K562 (cell line): ENCODE measurements around the gene SHROOM3. TPM values are rescaled to one million over a fixed set of nuclear protein-coding genes. Genes with fewer than 3 reads are reported as not detected.

ENCODE experiments used
- ATAC-seq: fragments of 200-7000 bp; cut with Tn5 transposase; 3 replicates; pipeline ENCODE4 v1.9.1; 2020; ENCODE audit warnings: moderate library complexity
- BruUV-seq: library from RNA; stranded (reverse); fragments of 400-500 nt; replicated peaks from 2 replicates; lab custom pipeline; 2021; lab: Mats Ljungman, UMichigan
- CTCF ChIA-PET: fragments of 300-600 bp; formaldehyde crosslinking; extraction: SDS; loops from one replicate; lab custom pipeline; 2021; ENCODE audit warnings: low intra/inter-chr PET ratio; lab: Yijun Ruan, JAX
- POLR2A ChIA-PET: fragments of 300-600, 350-650 bp; sonication (Branson Sonifier 250); formaldehyde crosslinking; extraction: SDS; loops from one replicate; lab custom pipeline; 2021; ENCODE audit warnings: antibody characterized with exemption, inconsistent platforms; lab: Yijun Ruan, JAX
- DNase-seq, 4 experiments: peaks; one replicate each; pipeline versions ENCODE4 v3.0.0 to v3.0.0-alpha.2; 2011 to 2018; ENCODE audit warnings: low spot score in 3 of 4, mixed read lengths in 3 of 4; ENCODE audit errors: extremely low read depth in 1 of 4
- FAIRE-seq: peaks from 2 replicates; lab custom pipeline; 2011; peaks lifted over from hg19 to GRCh38; lab: Jason Lieb, UNC
- H2AFZ ChIP-seq: 2 replicates; pipeline ENCODE4 v1.6.0; 2011; ENCODE audit warnings: low read depth, low read length, control low read depth, inconsistent platforms
- H3K27ac ChIP-seq: fragments of 200-600 bp; 3 replicates; pipeline ENCODE4 v1.8.0; 2011; ENCODE audit warnings: low read depth, mild to moderate bottlenecking, control low read depth, inconsistent platforms, low read length, moderate library complexity, mixed read lengths; ENCODE audit errors: extremely low read depth
- H3K27me3 ChIP-seq, 2 experiments: fragments of 300-600 bp in 1 of 2; 2 replicates in 1 of 2; 3 replicates in 1 of 2; pipeline versions ENCODE4 v1.6.0 to v1.8.0; 2011; ENCODE audit warnings: inconsistent platforms in 2 of 2, low read length in 2 of 2, mild to moderate bottlenecking in 1 of 2, mixed read lengths in 1 of 2, moderate library complexity in 1 of 2; ENCODE audit not compliant: control insufficient read depth in 2 of 2, insufficient read depth in 2 of 2
- H3K36me3 ChIP-seq: fragments of 300-600 bp; 3 replicates; pipeline ENCODE4 v1.8.0; 2011; ENCODE audit warnings: mild to moderate bottlenecking, low read length, inconsistent platforms; ENCODE audit not compliant: control insufficient read depth, insufficient read depth
- H3K4me1 ChIP-seq, 2 experiments: fragments of 200-600 bp in 1 of 2; replicated peaks in 1 of 2; 2 replicates in 1 of 2; 3 replicates in 1 of 2; pipeline versions ENCODE4 v1.5.1 to v1.8.0; 2011; ENCODE audit warnings: inconsistent platforms in 2 of 2, low read length in 2 of 2, mild to moderate bottlenecking in 1 of 2, mixed read lengths in 1 of 2, moderate library complexity in 1 of 2; ENCODE audit not compliant: control insufficient read depth in 2 of 2, insufficient read depth in 2 of 2
- H3K4me2 ChIP-seq: 2 replicates; pipeline ENCODE4 v1.6.1; 2011; ENCODE audit warnings: low read length, control low read depth, inconsistent platforms, mixed read lengths; ENCODE audit not compliant: insufficient read depth
- H3K4me3 ChIP-seq: fragments of 200-600 bp; sonication (generic), shearing (Covaris generic); 2 replicates; pipeline ENCODE4 v1.5.1; 2016; ENCODE audit warnings: control low read depth, inconsistent platforms
- H3K79me2 ChIP-seq: fragments of 200-600 bp; 3 replicates; pipeline ENCODE4 v1.8.0; 2011; ENCODE audit warnings: low read length, inconsistent platforms; ENCODE audit not compliant: control insufficient read depth, insufficient read depth
- H3K9ac ChIP-seq, 2 experiments: 2 replicates each; pipeline versions ENCODE4 v1.6.0 to v1.6.1; 2011; ENCODE audit warnings: low read depth in 2 of 2, low read length in 2 of 2, control low read depth in 1 of 2, inconsistent platforms in 1 of 2, mild to moderate bottlenecking in 1 of 2, mixed read lengths in 1 of 2; ENCODE audit not compliant: insufficient read depth in 1 of 2
- H3K9me1 ChIP-seq: one replicate; pipeline ENCODE4 v1.6.0; 2011; ENCODE audit warnings: inconsistent platforms, mild to moderate bottlenecking, low read length, moderate library complexity; ENCODE audit not compliant: control insufficient read depth, insufficient read depth
- H3K9me3 ChIP-seq: replicated peaks from 2 replicates; pipeline ENCODE4 v1.5.1; 2011; ENCODE audit warnings: low read depth, low read length, inconsistent platforms; ENCODE audit not compliant: control insufficient read depth, insufficient read depth
- H4K20me1 ChIP-seq: replicated peaks from 2 replicates; pipeline ENCODE4 v1.6.1; 2011; ENCODE audit warnings: low read length, inconsistent platforms, mixed read lengths; ENCODE audit not compliant: control insufficient read depth, insufficient read depth
- MEF2A ChIP-seq: IDR thresholded peaks from 2 replicates; pipeline ENCODE4 v1.6.1; 2011; ENCODE audit warnings: low read depth, mild to moderate bottlenecking, low read length, moderate library complexity; ENCODE audit not compliant: control insufficient read depth
- RBBP5 ChIP-seq: fragments of 200-600 bp; sonication (generic); IDR thresholded peaks from 2 replicates; pipeline ENCODE4 v1.6.1; 2012; ENCODE audit warnings: borderline replicate concordance, mild to moderate bottlenecking, low read length, control low read depth, inconsistent platforms; ENCODE audit not compliant: insufficient read depth, poor library complexity, severe bottlenecking
- SAFB2 ChIP-seq: fragments of 200-400 bp; formaldehyde crosslinking; IDR thresholded peaks from 2 replicates; pipeline ENCODE4 v1.6.1; 2018; ENCODE audit warnings: borderline replicate concordance, low read length, low read depth, moderate library complexity; ENCODE audit not compliant: severe bottlenecking
- SLC30A9 ChIP-seq: fragments of 250-450 bp; sonication (Bioruptor Pico); IDR thresholded peaks from 2 replicates; pipeline ENCODE4 v1.8.0; 2022; ENCODE audit warnings: mild to moderate bottlenecking, moderate library complexity
- TBL1XR1 ChIP-seq, 2 experiments: IDR thresholded peaks; 2 replicates each; pipeline ENCODE4 v1.6.1; 2012; ENCODE audit warnings: improper control_type of control experiment in 2 of 2, low read length in 2 of 2, mild to moderate bottlenecking in 1 of 2
- YBX1 ChIP-seq: fragments of 450-650 bp; IDR thresholded peaks from 2 replicates; pipeline ENCODE4 v1.7.1; 2016; ENCODE audit warnings: mild to moderate bottlenecking
- ZNF212 ChIP-seq: fragments of 450-650 bp; formaldehyde crosslinking; IDR thresholded peaks from 2 replicates; pipeline ENCODE4 v1.4.0; 2020; ENCODE audit warnings: mild to moderate bottlenecking
- ZNF274 ChIP-seq: IDR thresholded peaks from 2 replicates; pipeline ENCODE4 v1.6.1; 2011; ENCODE audit warnings: low read depth, mild to moderate bottlenecking, low read length, moderate library complexity, borderline replicate concordance
- ZNF764 ChIP-seq: fragments of 250-450 bp; sonication (Bioruptor Pico); IDR thresholded peaks from 2 replicates; pipeline ENCODE4 v1.4.0; 2020; ENCODE audit warnings: low read depth, mild to moderate bottlenecking, moderate library complexity
- WGBS: fragments of 100-300 bp; shearing (Covaris generic); methylation state at CpG from one replicate; pipeline ENCODE4 v1.1.6; 2016; ENCODE audit warnings: low coverage, mixed read lengths; ENCODE audit not compliant: insufficient coverage; ENCODE audit errors: missing lambda C conversion rate; 5-methylcytosine and 5-hydroxymethylcytosine counted together
- in situ Hi-C: fragments of 300-500 bp; cut with MboI; formaldehyde crosslinking; loops from 4 replicates; pipeline ENCODE4 v1.15.0; 2018; ENCODE audit warnings: inconsistent platforms, mixed read lengths
- intact Hi-C: fragments of 100-400 bp; cut with micrococcal nuclease; formaldehyde crosslinking; loops from 2 replicates; pipeline ENCODE4 v1.14.2; 2022
- polyA plus RNA-seq, 8 experiments: library from polyadenylated mRNA; depleted of rRNA in 4 of 8; stranded (reverse) in 5 of 8; unstranded in 3 of 8; fragments of >200 nt; fragmentation: Nextera tagmentation in 2 of 8; fragmentation: Illumina TruSeq in 1 of 8; extraction: Ambion mirVana in 2 of 8; extraction: Trizol in 1 of 8; gene quantifications; 2 replicates each; pipeline versions ENCODE4 v1.2.1 to v1.2.3, GENCODE V29; 2011 to 2014; ENCODE audit warnings: inconsistent platforms in 1 of 8, missing spikeins in 1 of 8
- total RNA-seq, 7 experiments: library from RNA; depleted of rRNA in 6 of 7; stranded (reverse); fragments of >200 nt in 6 of 7; fragmentation: Illumina TruSeq in 2 of 7; extraction: Trizol in 2 of 7; gene quantifications; 2 replicates each; pipeline versions ENCODE4 v1.2.1 to v1.2.3, GENCODE V29; 2011 to 2021; ENCODE audit warnings: low replicate concordance in 1 of 7
- TF ChIP-seq, protein P1 (sequence below): sonication (generic); formaldehyde crosslinking; IDR thresholded peaks from 2 replicates; pipeline ENCODE4 v1.8.1; 2023; ENCODE audit warnings: mild to moderate bottlenecking, missing genetic modification reagents
- TF ChIP-seq, protein P2 (sequence below): sonication (generic); IDR thresholded peaks from 2 replicates; pipeline ENCODE4 v1.6.1; 2016
- TF ChIP-seq, protein P3 (sequence below): fragments of 450-650 bp; formaldehyde crosslinking; IDR thresholded peaks from 2 replicates; pipeline ENCODE4 v1.4.0; 2020; ENCODE audit warnings: mild to moderate bottlenecking, mixed read lengths
- TF ChIP-seq, protein P4 (sequence below): fragments of 450-650 bp; IDR thresholded peaks from 2 replicates; pipeline ENCODE4 v1.6.1; 2014; ENCODE audit warnings: low read depth, mild to moderate bottlenecking, moderate library complexity, borderline replicate concordance
- TF ChIP-seq, protein P5 (sequence below), 2 experiments: fragments of 250-450 bp in 1 of 2; fragments of 450-650 bp in 1 of 2; sonication (Bioruptor Pico) in 1 of 2; IDR thresholded peaks; 2 replicates each; pipeline versions ENCODE4 v1.6.1 to v1.8.0; 2016 to 2021; ENCODE audit warnings: mild to moderate bottlenecking in 2 of 2, moderate library complexity in 2 of 2, missing compliant biosample characterization in 1 of 2, missing genetic modification characterization in 1 of 2
- TF ChIP-seq, protein P6 (sequence below): conservative IDR thresholded peaks from 2 replicates; pipeline ENCODE4 v1.6.1; 2011; ENCODE audit warnings: low read depth, mild to moderate bottlenecking, low read length; ENCODE audit not compliant: control insufficient read depth

The SHROOM3 gene
- total and polyA plus RNA-seq, 9 of the 15 experiments (the other 6 are each of a cell fraction or from before 2014, with no cell fraction given): 0.01 to 0.07 TPM; not detected in 7

DNA sequence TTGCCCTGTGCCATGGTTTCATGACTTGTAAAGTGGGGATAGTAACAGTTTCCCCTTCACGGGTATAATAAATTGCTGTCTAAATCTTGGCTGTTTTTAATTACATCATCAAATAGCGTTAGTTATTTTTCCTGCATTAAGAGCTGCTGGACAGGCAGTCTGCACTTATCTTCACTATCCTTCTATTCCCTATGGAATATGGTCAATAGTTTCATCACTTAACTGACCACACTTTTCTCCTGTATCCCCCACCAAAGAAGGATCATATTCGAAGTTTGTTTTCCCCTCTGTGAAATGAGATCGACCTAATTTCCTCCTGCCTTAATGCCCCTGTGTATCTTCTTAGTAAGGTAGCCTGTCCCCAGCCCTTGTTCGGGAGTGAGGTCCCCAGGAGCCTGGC is 133.2 kb downstream of the SHROOM3 start:
- ChIA-PET POLR2A (no interaction called here), CTCF (no interaction called here)
- TF ChIP-seq TBL1XR1 (IDR thresholded peaks at IDR 0.05; ENCODE audit: low read length in 2 of 2): no peak
- TF ChIP-seq YBX1: no peak
- TF ChIP-seq, protein P1, sequence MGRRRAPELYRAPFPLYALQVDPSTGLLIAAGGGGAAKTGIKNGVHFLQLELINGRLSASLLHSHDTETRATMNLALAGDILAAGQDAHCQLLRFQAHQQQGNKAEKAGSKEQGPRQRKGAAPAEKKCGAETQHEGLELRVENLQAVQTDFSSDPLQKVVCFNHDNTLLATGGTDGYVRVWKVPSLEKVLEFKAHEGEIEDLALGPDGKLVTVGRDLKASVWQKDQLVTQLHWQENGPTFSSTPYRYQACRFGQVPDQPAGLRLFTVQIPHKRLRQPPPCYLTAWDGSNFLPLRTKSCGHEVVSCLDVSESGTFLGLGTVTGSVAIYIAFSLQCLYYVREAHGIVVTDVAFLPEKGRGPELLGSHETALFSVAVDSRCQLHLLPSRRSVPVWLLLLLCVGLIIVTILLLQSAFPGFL (CRISPR knock-in tag): no peak
- TF ChIP-seq, protein P2, sequence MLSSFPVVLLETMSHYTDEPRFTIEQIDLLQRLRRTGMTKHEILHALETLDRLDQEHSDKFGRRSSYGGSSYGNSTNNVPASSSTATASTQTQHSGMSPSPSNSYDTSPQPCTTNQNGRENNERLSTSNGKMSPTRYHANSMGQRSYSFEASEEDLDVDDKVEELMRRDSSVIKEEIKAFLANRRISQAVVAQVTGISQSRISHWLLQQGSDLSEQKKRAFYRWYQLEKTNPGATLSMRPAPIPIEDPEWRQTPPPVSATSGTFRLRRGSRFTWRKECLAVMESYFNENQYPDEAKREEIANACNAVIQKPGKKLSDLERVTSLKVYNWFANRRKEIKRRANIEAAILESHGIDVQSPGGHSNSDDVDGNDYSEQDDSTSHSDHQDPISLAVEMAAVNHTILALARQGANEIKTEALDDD: no peak
- TF ChIP-seq ZNF274: no peak
- TF ChIP-seq, protein P3, sequence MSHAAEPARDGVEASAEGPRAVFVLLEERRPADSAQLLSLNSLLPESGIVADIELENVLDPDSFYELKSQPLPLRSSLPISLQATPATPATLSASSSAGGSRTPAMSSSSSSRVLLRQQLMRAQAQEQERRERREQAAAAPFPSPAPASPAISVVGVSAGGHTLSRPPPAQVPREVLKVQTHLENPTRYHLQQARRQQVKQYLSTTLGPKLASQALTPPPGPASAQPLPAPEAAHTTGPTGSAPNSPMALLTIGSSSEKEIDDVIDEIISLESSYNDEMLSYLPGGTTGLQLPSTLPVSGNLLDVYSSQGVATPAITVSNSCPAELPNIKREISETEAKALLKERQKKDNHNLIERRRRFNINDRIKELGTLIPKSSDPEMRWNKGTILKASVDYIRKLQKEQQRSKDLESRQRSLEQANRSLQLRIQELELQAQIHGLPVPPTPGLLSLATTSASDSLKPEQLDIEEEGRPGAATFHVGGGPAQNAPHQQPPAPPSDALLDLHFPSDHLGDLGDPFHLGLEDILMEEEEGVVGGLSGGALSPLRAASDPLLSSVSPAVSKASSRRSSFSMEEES: no peak
- TF ChIP-seq SAFB2: no peak
- TF ChIP-seq, protein P4, sequence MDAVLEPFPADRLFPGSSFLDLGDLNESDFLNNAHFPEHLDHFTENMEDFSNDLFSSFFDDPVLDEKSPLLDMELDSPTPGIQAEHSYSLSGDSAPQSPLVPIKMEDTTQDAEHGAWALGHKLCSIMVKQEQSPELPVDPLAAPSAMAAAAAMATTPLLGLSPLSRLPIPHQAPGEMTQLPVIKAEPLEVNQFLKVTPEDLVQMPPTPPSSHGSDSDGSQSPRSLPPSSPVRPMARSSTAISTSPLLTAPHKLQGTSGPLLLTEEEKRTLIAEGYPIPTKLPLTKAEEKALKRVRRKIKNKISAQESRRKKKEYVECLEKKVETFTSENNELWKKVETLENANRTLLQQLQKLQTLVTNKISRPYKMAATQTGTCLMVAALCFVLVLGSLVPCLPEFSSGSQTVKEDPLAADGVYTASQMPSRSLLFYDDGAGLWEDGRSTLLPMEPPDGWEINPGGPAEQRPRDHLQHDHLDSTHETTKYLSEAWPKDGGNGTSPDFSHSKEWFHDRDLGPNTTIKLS: no peak
- TF ChIP-seq RBBP5: no peak
- no peak for TF ChIP-seq ZNF764 (CRISPR knock-in tag)
- TF ChIP-seq, protein P5, sequence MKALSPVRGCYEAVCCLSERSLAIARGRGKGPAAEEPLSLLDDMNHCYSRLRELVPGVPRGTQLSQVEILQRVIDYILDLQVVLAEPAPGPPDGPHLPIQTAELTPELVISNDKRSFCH (CRISPR knock-in tag; IDR thresholded peaks at IDR 0.05): no peak
- TF ChIP-seq, protein P5 (tag; IDR thresholded peaks at IDR 0.05): no peak
- TF ChIP-seq MEF2A: no peak
- TF ChIP-seq, protein P6, sequence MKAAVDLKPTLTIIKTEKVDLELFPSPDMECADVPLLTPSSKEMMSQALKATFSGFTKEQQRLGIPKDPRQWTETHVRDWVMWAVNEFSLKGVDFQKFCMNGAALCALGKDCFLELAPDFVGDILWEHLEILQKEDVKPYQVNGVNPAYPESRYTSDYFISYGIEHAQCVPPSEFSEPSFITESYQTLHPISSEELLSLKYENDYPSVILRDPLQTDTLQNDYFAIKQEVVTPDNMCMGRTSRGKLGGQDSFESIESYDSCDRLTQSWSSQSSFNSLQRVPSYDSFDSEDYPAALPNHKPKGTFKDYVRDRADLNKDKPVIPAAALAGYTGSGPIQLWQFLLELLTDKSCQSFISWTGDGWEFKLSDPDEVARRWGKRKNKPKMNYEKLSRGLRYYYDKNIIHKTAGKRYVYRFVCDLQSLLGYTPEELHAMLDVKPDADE: no peak
- no peak for TF ChIP-seq SLC30A9
- TF ChIP-seq ZNF212 (CRISPR knock-in tag): no peak
- no TSS peak for BruUV-seq
- DNase-seq: no peak
- no peaks in the 10 kb centered on the region for H3K36me3 ChIP-seq
- peaks cover 9 to 16% of the 10 kb centered on the region in 2 experiments; a peak in 2 of 5 replicates for H3K27me3 ChIP-seq
- no peak for ATAC-seq
- H4K20me1 ChIP-seq: no peaks in the 10 kb centered on the region
- no peaks in the 10 kb centered on the region for H3K4me1 ChIP-seq
- no peaks in the 10 kb centered on the region for H3K79me2 ChIP-seq
- H3K9ac ChIP-seq: no peak overlapping the region
- 1% methylated on average over 5 of the region's 5 CpGs for WGBS
- no peak overlapping the region for H3K4me3 ChIP-seq
- in situ Hi-C loops (no loop called here), intact Hi-C loops (no loop called here)
- H3K9me3 ChIP-seq: no peaks in the 10 kb centered on the region
- H3K27ac ChIP-seq: no peak overlapping the region
- no peak overlapping the region for H2AFZ ChIP-seq
- H3K4me2 ChIP-seq: no peak overlapping the region
- no peak for FAIRE-seq
- H3K9me1 ChIP-seq: no peaks in the 10 kb centered on the region
